ENCODE results near the gene SDF2L1. TPM values are rescaled to one million over a fixed set of nuclear protein-coding genes. Genes with fewer than 3 reads are reported as not detected.

The SDF2L1 gene
- total RNA-seq, 1 donor from 2014 or later: 33.8 TPM

GRCh38 chr22:21646608-21647590 is 4.8 kb downstream of the SDF2L1 start:
- TF ChIP-seq, protein P1, sequence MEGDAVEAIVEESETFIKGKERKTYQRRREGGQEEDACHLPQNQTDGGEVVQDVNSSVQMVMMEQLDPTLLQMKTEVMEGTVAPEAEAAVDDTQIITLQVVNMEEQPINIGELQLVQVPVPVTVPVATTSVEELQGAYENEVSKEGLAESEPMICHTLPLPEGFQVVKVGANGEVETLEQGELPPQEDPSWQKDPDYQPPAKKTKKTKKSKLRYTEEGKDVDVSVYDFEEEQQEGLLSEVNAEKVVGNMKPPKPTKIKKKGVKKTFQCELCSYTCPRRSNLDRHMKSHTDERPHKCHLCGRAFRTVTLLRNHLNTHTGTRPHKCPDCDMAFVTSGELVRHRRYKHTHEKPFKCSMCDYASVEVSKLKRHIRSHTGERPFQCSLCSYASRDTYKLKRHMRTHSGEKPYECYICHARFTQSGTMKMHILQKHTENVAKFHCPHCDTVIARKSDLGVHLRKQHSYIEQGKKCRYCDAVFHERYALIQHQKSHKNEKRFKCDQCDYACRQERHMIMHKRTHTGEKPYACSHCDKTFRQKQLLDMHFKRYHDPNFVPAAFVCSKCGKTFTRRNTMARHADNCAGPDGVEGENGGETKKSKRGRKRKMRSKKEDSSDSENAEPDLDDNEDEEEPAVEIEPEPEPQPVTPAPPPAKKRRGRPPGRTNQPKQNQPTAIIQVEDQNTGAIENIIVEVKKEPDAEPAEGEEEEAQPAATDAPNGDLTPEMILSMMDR (conservative IDR thresholded peaks at IDR 0.05): peak; percentile 87
- Mint-ChIP-seq H3K27ac (ENCODE audit: unreplicated experiment) (no peak overlapping the region), H3K9me3 (no peaks in the 10 kb centered on the region), H3K4me1 (peaks cover 36% of the 10 kb centered on the region), H3K27me3 (ENCODE audit: low read depth) (peaks cover 4% of the 10 kb centered on the region), H3K36me3 (ENCODE audit: low read depth) (peaks cover 12% of the 10 kb centered on the region), H3K4me3 (peak overlapping the region; percentile 91)
- peak; percentile 78 for DNase-seq (ENCODE audit: low read depth, low spot score)

- no peak overlapping the region for H3K27ac Mint-ChIP-seq (ENCODE audit: unreplicated experiment)
- no peak for DNase-seq (ENCODE audit: low read depth, low spot score)
- H3K4me1 Mint-ChIP-seq: peaks cover 32% of the 10 kb centered on the region
- TF ChIP-seq, protein P1 (conservative IDR thresholded peaks at IDR 0.05): no peak
- H3K9me3 Mint-ChIP-seq: no peaks in the 10 kb centered on the region
- H3K36me3 Mint-ChIP-seq (ENCODE audit: low read depth): peaks cover 13% of the 10 kb centered on the region
- peaks cover 4% of the 10 kb centered on the region for H3K27me3 Mint-ChIP-seq (ENCODE audit: low read depth)
- peak overlapping the region; percentile 99 for H3K4me3 Mint-ChIP-seq
These were observed 8.2 kb downstream of the SDF2L1 start for GRCh38 chr22:21650280-21650679.

DNA sequence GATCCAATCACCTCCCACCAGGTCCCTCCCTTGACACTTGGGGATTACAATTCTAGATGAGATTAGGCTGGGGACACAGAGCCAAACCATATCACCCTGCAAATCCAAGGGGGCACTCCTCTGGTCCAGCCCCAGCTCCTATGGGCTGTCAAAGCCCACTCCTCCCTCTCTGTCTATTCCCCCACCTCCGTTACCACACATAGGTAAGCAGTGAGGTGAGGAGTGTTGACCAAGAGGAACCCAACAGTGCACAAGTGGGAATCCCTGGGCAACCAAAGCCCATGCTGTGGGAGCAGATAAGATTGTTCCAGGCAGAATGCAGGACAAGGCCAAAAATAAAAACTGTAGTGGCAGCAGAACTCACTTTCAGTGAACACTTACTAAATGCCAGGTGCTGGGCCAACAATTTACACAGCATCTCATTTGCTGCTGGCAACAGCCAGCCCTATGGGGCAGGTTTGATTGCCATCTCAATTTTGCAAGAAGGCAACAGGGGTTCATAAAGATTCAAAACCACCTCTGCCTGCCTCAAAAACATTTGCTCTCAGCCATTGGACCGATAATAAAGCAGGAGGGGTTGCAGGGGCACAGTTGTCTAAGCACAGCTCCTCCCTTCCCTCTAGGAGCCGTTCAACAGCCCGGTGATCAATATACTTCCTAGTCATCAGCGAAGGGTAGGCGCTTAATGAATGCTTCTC is 8.9 kb downstream of the SDF2L1 start:
- peaks cover 13% of the 10 kb centered on the region for H3K36me3 Mint-ChIP-seq (ENCODE audit: low read depth)
- no peaks in the 10 kb centered on the region for H3K9me3 Mint-ChIP-seq
- H3K4me1 Mint-ChIP-seq: peaks cover 32% of the 10 kb centered on the region
- peak overlapping the region; percentile 100 for H3K27ac Mint-ChIP-seq (ENCODE audit: unreplicated experiment)
- H3K27me3 Mint-ChIP-seq (ENCODE audit: low read depth): peaks cover 4% of the 10 kb centered on the region
- DNase-seq (ENCODE audit: low read depth, low spot score): no peak
- H3K4me3 Mint-ChIP-seq: peak overlapping the region; percentile 99
- TF ChIP-seq, protein P1 (conservative IDR thresholded peaks at IDR 0.05): no peak

DNA sequence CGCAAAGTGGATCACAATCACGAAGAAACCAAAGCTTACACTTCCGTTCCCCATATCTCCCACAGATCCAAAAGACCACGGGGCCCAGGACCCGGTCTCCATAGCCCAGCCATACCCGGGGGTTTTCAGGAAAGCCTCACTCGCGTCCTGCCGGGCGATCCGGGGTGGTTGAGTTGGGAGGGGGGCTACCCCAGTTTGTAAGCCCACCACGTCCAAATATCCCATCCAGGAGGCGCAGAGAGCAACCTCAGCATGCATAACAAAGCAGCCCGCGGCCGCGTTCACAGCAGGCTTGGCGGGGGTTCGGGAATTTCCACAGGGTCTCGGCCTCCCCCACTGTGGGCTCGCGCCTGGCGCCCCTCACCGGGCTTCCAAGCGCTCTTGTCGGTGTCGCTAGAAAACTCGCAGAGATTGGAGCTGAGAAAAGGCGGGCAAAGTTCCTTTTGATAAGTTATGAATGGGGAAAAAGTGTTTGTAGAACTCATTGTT is 9.5 kb downstream of the SDF2L1 start:
- Mint-ChIP-seq H3K27me3 (ENCODE audit: low read depth) (peaks cover 6% of the 10 kb centered on the region), H3K4me1 (peaks cover 32% of the 10 kb centered on the region), H3K27ac (ENCODE audit: unreplicated experiment) (peak overlapping the region; percentile 100), H3K4me3 (peak overlapping the region; percentile 99), H3K9me3 (no peaks in the 10 kb centered on the region), H3K36me3 (ENCODE audit: low read depth) (peaks cover 15% of the 10 kb centered on the region)
- TF ChIP-seq, protein P1 (conservative IDR thresholded peaks at IDR 0.05): no peak
- DNase-seq (ENCODE audit: low read depth, low spot score): no peak

DNA sequence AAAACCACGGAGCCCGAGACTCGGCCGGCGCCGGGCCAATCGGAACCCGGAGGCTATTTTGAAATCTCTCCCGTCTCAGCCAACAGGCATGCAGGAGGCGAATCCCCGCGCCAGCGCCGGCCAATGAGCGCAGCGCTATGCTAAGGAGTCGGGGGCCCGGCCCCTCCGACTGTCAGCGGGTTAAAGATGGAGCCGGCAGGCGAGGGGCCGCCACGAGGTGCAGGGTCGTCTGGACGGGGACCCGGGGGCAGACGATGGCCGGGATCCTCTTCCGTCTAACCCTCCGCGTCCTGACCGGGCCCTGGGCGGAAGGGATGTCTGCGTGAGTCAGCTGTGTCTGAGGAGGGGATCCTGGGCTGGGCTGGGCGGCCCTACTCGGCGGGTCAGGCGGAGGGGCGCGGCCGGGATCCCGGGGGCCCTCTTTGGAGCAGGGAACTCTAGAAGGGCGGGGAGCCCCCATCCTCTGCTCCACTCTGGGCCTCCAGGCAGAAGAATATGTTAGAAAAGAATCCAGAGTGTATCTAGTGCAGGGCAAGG is 10.0 kb downstream of the SDF2L1 start:
- Mint-ChIP-seq H3K4me1 (peaks cover 33% of the 10 kb centered on the region), H3K27me3 (ENCODE audit: low read depth) (peaks cover 10% of the 10 kb centered on the region), H3K4me3 (peak overlapping the region; percentile 99), H3K9me3 (no peaks in the 10 kb centered on the region), H3K27ac (ENCODE audit: unreplicated experiment) (peak overlapping the region; percentile 100), H3K36me3 (ENCODE audit: low read depth) (peaks cover 15% of the 10 kb centered on the region)
- peak; percentile 90 for DNase-seq (ENCODE audit: low read depth, low spot score)
- TF ChIP-seq, protein P1 (conservative IDR thresholded peaks at IDR 0.05): no peak

Data from neural crest cell (in vitro differentiated cells).